ENCODE results near the gene TNPO1. TPM values are rescaled to one million over a fixed set of nuclear protein-coding genes. Genes with fewer than 3 reads are reported as not detected.

Gene TNPO1
- total RNA-seq, 1 donor = 256 TPM

DNA sequence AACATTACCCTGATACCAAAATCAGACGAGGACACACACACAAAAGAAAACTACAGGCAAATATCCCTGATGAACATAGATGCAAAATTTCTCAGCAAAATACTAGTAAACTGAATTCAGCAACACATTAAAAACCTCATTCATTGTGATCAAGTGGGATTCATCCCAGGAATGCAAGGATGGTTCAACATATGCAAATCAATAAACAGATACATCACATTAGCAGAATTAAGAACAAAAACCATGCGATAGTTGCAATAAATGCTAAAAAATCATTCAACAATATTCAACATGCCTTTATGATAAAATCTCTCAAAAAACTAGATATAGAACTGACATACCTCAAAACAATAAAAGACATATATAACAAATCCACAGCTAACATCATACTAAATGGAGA lies 36.9 kb upstream of the TNPO1 start:
- no peak for DNase-seq (ENCODE audit: insufficient read length, low spot score, missing footprints)
- no peak overlapping the region for H3K4me3 ChIP-seq (ENCODE audit: insufficient read depth, low read length)
- H2AFZ ChIP-seq (ENCODE audit: low read length) = no peak overlapping the region
- no peaks in the 10 kb centered on the region for H3K4me1 ChIP-seq (ENCODE audit: insufficient read depth, low read length)
- H3K27me3 ChIP-seq (ENCODE audit: insufficient read depth, low read length) = no peaks in the 10 kb centered on the region
- peaks cover 5% of the 10 kb centered on the region for H3K9me3 ChIP-seq (ENCODE audit: low read depth, low read length)
- no peak overlapping the region for H3K27ac ChIP-seq (ENCODE audit: low read depth, low read length)
- no peak overlapping the region for H3K4me2 ChIP-seq (ENCODE audit: insufficient read depth, low read length)
- no peaks in the 10 kb centered on the region for H4K20me1 ChIP-seq (ENCODE audit: insufficient read depth, low read length)
- TF ChIP-seq, protein P1, sequence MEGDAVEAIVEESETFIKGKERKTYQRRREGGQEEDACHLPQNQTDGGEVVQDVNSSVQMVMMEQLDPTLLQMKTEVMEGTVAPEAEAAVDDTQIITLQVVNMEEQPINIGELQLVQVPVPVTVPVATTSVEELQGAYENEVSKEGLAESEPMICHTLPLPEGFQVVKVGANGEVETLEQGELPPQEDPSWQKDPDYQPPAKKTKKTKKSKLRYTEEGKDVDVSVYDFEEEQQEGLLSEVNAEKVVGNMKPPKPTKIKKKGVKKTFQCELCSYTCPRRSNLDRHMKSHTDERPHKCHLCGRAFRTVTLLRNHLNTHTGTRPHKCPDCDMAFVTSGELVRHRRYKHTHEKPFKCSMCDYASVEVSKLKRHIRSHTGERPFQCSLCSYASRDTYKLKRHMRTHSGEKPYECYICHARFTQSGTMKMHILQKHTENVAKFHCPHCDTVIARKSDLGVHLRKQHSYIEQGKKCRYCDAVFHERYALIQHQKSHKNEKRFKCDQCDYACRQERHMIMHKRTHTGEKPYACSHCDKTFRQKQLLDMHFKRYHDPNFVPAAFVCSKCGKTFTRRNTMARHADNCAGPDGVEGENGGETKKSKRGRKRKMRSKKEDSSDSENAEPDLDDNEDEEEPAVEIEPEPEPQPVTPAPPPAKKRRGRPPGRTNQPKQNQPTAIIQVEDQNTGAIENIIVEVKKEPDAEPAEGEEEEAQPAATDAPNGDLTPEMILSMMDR (IDR thresholded peaks at IDR 0.05; ENCODE audit: extremely low read depth, low read depth, low read length) = no peak
- no peaks in the 10 kb centered on the region for H3K79me2 ChIP-seq (ENCODE audit: insufficient read depth, low read length)
- H3K36me3 ChIP-seq (ENCODE audit: insufficient read depth, low read length) = no peaks in the 10 kb centered on the region

- Histone ChIP-seq H2AFZ (ENCODE audit: low read length) (no peak overlapping the region), H3K79me2 (ENCODE audit: insufficient read depth, low read length) (no peaks in the 10 kb centered on the region), H3K4me2 (ENCODE audit: insufficient read depth, low read length) (no peak overlapping the region), H3K27ac (ENCODE audit: low read depth, low read length) (no peak overlapping the region), H3K36me3 (ENCODE audit: insufficient read depth, low read length) (no peaks in the 10 kb centered on the region), H4K20me1 (ENCODE audit: insufficient read depth, low read length) (no peaks in the 10 kb centered on the region), H3K4me3 (ENCODE audit: insufficient read depth, low read length) (no peak overlapping the region), H3K27me3 (ENCODE audit: insufficient read depth, low read length) (no peaks in the 10 kb centered on the region), H3K9me3 (ENCODE audit: low read depth, low read length) (peaks cover 2% of the 10 kb centered on the region), H3K4me1 (ENCODE audit: insufficient read depth, low read length) (no peaks in the 10 kb centered on the region)
- no peak for DNase-seq (ENCODE audit: insufficient read length, low spot score, missing footprints)
- TF ChIP-seq, protein P1 (IDR thresholded peaks at IDR 0.05; ENCODE audit: extremely low read depth, low read depth, low read length) = no peak
Measured at GRCh38 chr5:72783354-72783753, 33.1 kb upstream of the TNPO1 start.

- H3K4me2 ChIP-seq (ENCODE audit: insufficient read depth, low read length) = no peak overlapping the region
- H3K4me3 ChIP-seq (ENCODE audit: insufficient read depth, low read length) = no peak overlapping the region
- TF ChIP-seq, protein P1 (IDR thresholded peaks at IDR 0.05; ENCODE audit: extremely low read depth, low read depth, low read length) = no peak
- no peaks in the 10 kb centered on the region for H3K27me3 ChIP-seq (ENCODE audit: insufficient read depth, low read length)
- H4K20me1 ChIP-seq (ENCODE audit: insufficient read depth, low read length) = no peaks in the 10 kb centered on the region
- H3K79me2 ChIP-seq (ENCODE audit: insufficient read depth, low read length) = no peaks in the 10 kb centered on the region
- no peak overlapping the region for H2AFZ ChIP-seq (ENCODE audit: low read length)
- no peak overlapping the region for H3K27ac ChIP-seq (ENCODE audit: low read depth, low read length)
- no peak for DNase-seq (ENCODE audit: insufficient read length, low spot score, missing footprints)
- H3K4me1 ChIP-seq (ENCODE audit: insufficient read depth, low read length) = no peaks in the 10 kb centered on the region
- peaks cover 2% of the 10 kb centered on the region for H3K9me3 ChIP-seq (ENCODE audit: low read depth, low read length)
- H3K36me3 ChIP-seq (ENCODE audit: insufficient read depth, low read length) = no peaks in the 10 kb centered on the region
Measured at GRCh38 chr5:72784129-72784528, 32.3 kb upstream of the TNPO1 start.

GRCh38 chr5:72785801-72786200 lies 30.7 kb upstream of the TNPO1 start:
- DNase-seq (ENCODE audit: insufficient read length, low spot score, missing footprints) = no peak
- Histone ChIP-seq H3K79me2 (ENCODE audit: insufficient read depth, low read length) (no peaks in the 10 kb centered on the region), H3K4me2 (ENCODE audit: insufficient read depth, low read length) (no peak overlapping the region), H3K4me1 (ENCODE audit: insufficient read depth, low read length) (no peaks in the 10 kb centered on the region), H3K27me3 (ENCODE audit: insufficient read depth, low read length) (no peaks in the 10 kb centered on the region), H3K9me3 (ENCODE audit: low read depth, low read length) (no peaks in the 10 kb centered on the region), H3K27ac (ENCODE audit: low read depth, low read length) (no peak overlapping the region), H4K20me1 (ENCODE audit: insufficient read depth, low read length) (no peaks in the 10 kb centered on the region), H3K36me3 (ENCODE audit: insufficient read depth, low read length) (no peaks in the 10 kb centered on the region), H3K4me3 (ENCODE audit: insufficient read depth, low read length) (no peak overlapping the region), H2AFZ (ENCODE audit: low read length) (no peak overlapping the region)
- TF ChIP-seq, protein P1 (IDR thresholded peaks at IDR 0.05; ENCODE audit: extremely low read depth, low read depth, low read length) = no peak
